Measurements from ENCODE around the gene FKBP3. TPM values are rescaled to one million over a fixed set of nuclear protein-coding genes. Genes with fewer than 3 reads are reported as not detected.

The FKBP3 gene
- polyA plus RNA-seq, 1 of the 3 experiments (the other 2 are of a cell fraction): 21.8 TPM

DNA sequence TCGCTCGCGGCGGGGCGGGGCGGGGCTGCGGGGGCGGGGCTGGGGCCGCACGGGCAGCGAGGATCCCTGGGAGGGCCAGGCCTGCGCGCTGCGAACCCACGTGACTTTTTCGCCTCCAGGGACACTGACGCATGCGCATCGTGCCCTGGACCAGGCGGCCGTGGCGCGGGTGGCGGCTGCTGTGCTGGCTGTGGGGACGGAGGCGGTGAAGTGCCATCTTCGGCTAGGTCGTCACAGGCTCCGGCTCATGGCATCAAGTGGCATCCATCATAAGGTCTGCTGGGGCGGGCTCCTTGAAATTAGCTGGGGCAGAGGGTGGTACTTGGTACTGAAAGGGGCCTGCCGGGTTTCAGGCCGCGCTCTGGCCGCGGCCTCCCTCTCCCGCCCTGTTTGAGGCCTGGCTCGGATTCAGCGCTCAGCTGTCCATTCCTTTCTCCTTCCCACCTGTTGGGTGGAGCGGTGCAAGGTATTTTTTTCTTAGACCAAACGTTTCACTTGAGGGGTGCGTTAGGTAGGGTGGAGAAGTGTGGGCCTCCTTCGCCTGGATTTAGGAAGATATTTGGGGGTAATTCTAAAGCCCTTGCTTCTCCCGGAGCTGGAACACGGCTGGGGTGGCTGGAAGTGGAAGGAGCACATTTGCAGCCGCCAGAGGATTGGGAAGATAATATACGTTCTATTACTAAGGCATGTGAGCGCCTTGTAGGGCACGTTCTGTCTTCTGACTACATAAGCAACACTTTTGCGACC is 50.1 kb downstream of the FKBP3 start, which contains the start of gene PRPF39:
PRPF39 (plus strand) TSS at position 141 of the 747 bp plus-strand sequence. CDS start 11,124 bp downstream, outside the sequence.
- Histone ChIP-seq H3K9ac (peak within 1 kb of the TSS; percentile 78), H3K4me2 (peak within 1 kb of the TSS; percentile 82), H3K4me1 (ENCODE audit: control insufficient read depth in 1 of 2, insufficient read depth in 2 of 2, low read depth in 1 of 2, low read length in 1 of 2) (no peaks in the 10 kb centered on the region; a peak in 2 of 4 replicates), H3K36me3 (replicated peaks in 1 of 2; ENCODE audit: control insufficient read depth in 1 of 2, insufficient read depth in 2 of 2, low read length in 1 of 2) (no peaks in the 10 kb centered on the region), H3K4me3 (ENCODE audit: low read depth in 2 of 2, low read length in 1 of 2) (peak within 1 kb of the TSS; percentile 63 to 72), H3K27me3 (ENCODE audit: insufficient read depth) (no peaks in the 10 kb centered on the region), H4K20me1 (ENCODE audit: insufficient read depth) (peaks cover 33% of the 10 kb centered on the region), H3K9me3 (no peaks in the 10 kb centered on the region), H2AFZ (ENCODE audit: low read depth) (peak within 1 kb of the TSS; percentile 98), H3F3A (replicated peaks; ENCODE audit: insufficient read depth) (no peaks in the 10 kb centered on the region), H3K27ac (ENCODE audit: low read depth in 2 of 2, low read length in 1 of 2) (peak within 1 kb of the TSS; percentile 63 to 75), H3K79me2 (ENCODE audit: insufficient read depth) (peaks cover 51% of the 10 kb centered on the region), H3K9me2 (no peaks in the 10 kb centered on the region)
- CTCF ChIA-PET: no interaction called here
- WGBS (ENCODE audit: low lambda C conversion rate): 0% methylated on average over 2 of the region's 49 CpGs
- DNase-seq: peak; percentile 93
- POLR2A ChIA-PET: no interaction called here
- 0 out of 2 replicates have a peak, but pooled peaks have one; percentile 11 for TF ChIP-seq USF2 (IDR thresholded peaks at IDR 0.05; ENCODE audit: borderline replicate concordance, low read depth, low read length)
- peak; percentile 69 for TF ChIP-seq POLR2AphosphoS5 (IDR thresholded peaks at IDR 0.05; ENCODE audit: low read depth, low read length)
- TF ChIP-seq RFX5 (IDR thresholded peaks at IDR 0.05; ENCODE audit: low read length): no peak
- peak; percentile 51; the same call in 1 of the 2 replicates for TF ChIP-seq TAF1 (IDR thresholded peaks at IDR 0.05; ENCODE audit: borderline replicate concordance, low read depth, low read length)
- no peak for TF ChIP-seq YY1 (IDR thresholded peaks at IDR 0.05; ENCODE audit: low read depth)
- no peak for TF ChIP-seq EP300 (IDR thresholded peaks at IDR 0.05; ENCODE audit: borderline replicate concordance in 1 of 2, low read depth in 1 of 2, low read length in 1 of 2)
- peak; percentile 85; the same call in 1 of the 2 replicates for TF ChIP-seq USF1 (IDR thresholded peaks at IDR 0.05; ENCODE audit: borderline replicate concordance, low read depth)
- peak; percentile 44 for TF ChIP-seq MXI1 (IDR thresholded peaks at IDR 0.05; ENCODE audit: low read depth, low read length)
- TF ChIP-seq NRF1 (IDR thresholded peaks at IDR 0.05; ENCODE audit: low read depth, low read length): peak; percentile 82
- TF ChIP-seq CTCF (IDR thresholded peaks at IDR 0.05): no peak
- TF ChIP-seq RCOR1 (IDR thresholded peaks at IDR 0.05; ENCODE audit: low read length): no peak
- TF ChIP-seq TCF12 (IDR thresholded peaks at IDR 0.05): no peak

DNA sequence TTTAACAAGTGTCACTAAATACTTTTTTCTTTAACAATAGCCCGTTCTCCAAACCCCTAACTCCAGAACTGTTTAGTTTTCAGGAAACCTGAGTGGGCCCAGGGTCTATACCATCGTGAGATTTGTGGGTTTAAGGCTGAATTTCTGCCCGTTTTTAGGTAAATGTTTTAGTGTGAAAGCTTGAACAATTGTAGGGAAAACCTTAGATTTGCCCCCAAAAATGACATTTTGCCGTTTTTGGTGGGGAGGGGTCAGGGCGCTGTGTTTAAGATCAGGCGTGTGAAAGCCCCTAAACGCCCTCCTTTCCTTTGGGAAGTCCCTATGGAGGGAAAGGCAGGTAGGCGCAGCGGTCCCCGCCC is 50.7 kb downstream of the FKBP3 start:
- 2% methylated on average over 7 of the region's 10 CpGs for WGBS (ENCODE audit: low lambda C conversion rate)
- no peaks in the 10 kb centered on the region for H3K27me3 ChIP-seq (ENCODE audit: insufficient read depth)
- no peaks in the 10 kb centered on the region for H3K9me3 ChIP-seq
- H3K27ac ChIP-seq (ENCODE audit: low read depth in 2 of 2, low read length in 1 of 2): no peak overlapping the region
- ChIA-PET POLR2A (no interaction called here), CTCF (no interaction called here)
- H3K36me3 ChIP-seq (replicated peaks in 1 of 2; ENCODE audit: control insufficient read depth in 1 of 2, insufficient read depth in 2 of 2, low read length in 1 of 2): no peaks in the 10 kb centered on the region
- peak overlapping the region; percentile 71; the same call in 1 of the 2 replicates for H3K4me2 ChIP-seq
- no peaks in the 10 kb centered on the region; a peak in 2 of 4 replicates for H3K4me1 ChIP-seq (ENCODE audit: control insufficient read depth in 1 of 2, insufficient read depth in 2 of 2, low read depth in 1 of 2, low read length in 1 of 2)
- DNase-seq: no peak
- H3K9me2 ChIP-seq: no peaks in the 10 kb centered on the region
- no peaks in the 10 kb centered on the region for H3F3A ChIP-seq (replicated peaks; ENCODE audit: insufficient read depth)
- peak overlapping the region; percentile 46 to 72 for H3K4me3 ChIP-seq (ENCODE audit: low read depth in 2 of 2, low read length in 1 of 2)
- H3K79me2 ChIP-seq (ENCODE audit: insufficient read depth): peaks cover 45% of the 10 kb centered on the region
- H3K9ac ChIP-seq: no peak overlapping the region; the same call in 1 of the 2 replicates
- peak overlapping the region; percentile 98 for H2AFZ ChIP-seq (ENCODE audit: low read depth)
- H4K20me1 ChIP-seq (ENCODE audit: insufficient read depth): peaks cover 28% of the 10 kb centered on the region
- no peak for TF ChIP-seq POLR2AphosphoS5 (IDR thresholded peaks at IDR 0.05; ENCODE audit: low read depth, low read length)
- no peak for TF ChIP-seq MAX (IDR thresholded peaks at IDR 0.05; ENCODE audit: low read depth)
- TF ChIP-seq GATA2 (CRISPR knock-in tag; IDR thresholded peaks at IDR 0.05): no peak
- no peak for TF ChIP-seq IRF3 (IDR thresholded peaks at IDR 0.05; ENCODE audit: low read depth, low read length)
- no peak for TF ChIP-seq TEAD4 (IDR thresholded peaks at IDR 0.05; ENCODE audit: borderline replicate concordance, insufficient read depth)
- TF ChIP-seq RCOR1 (IDR thresholded peaks at IDR 0.05; ENCODE audit: low read length): no peak
- no peak for TF ChIP-seq CTCF (IDR thresholded peaks at IDR 0.05)
- no peak for TF ChIP-seq USF2 (IDR thresholded peaks at IDR 0.05; ENCODE audit: borderline replicate concordance, low read depth, low read length)
- TF ChIP-seq RFX5 (IDR thresholded peaks at IDR 0.05; ENCODE audit: low read length): no peak
